Rectal smooth muscle tissue (tissue), 1 donor: ENCODE measurements around the gene PIGW.

Experiments
- H3K27ac ChIP-seq: one replicate; pipeline ENCODE4 v1.7.0; 2013; ENCODE audit warnings: low read depth, low read length, inconsistent platforms
- H3K27me3 ChIP-seq: one replicate; pipeline ENCODE4 v1.7.0; 2013; ENCODE audit warnings: low read length; ENCODE audit not compliant: control insufficient read depth, insufficient read depth
- H3K36me3 ChIP-seq: one replicate; pipeline ENCODE4 v1.7.0; 2013; ENCODE audit warnings: low read length; ENCODE audit not compliant: control insufficient read depth, insufficient read depth
- H3K4me1 ChIP-seq: one replicate; pipeline ENCODE4 v1.7.0; 2013; ENCODE audit warnings: low read length; ENCODE audit not compliant: control insufficient read depth, insufficient read depth
- H3K4me3 ChIP-seq: one replicate; pipeline ENCODE4 v1.7.0; 2013; ENCODE audit warnings: low read length
- H3K9ac ChIP-seq: one replicate; pipeline ENCODE4 v1.7.0; 2013; ENCODE audit warnings: low read length

Gene PIGW

DNA sequence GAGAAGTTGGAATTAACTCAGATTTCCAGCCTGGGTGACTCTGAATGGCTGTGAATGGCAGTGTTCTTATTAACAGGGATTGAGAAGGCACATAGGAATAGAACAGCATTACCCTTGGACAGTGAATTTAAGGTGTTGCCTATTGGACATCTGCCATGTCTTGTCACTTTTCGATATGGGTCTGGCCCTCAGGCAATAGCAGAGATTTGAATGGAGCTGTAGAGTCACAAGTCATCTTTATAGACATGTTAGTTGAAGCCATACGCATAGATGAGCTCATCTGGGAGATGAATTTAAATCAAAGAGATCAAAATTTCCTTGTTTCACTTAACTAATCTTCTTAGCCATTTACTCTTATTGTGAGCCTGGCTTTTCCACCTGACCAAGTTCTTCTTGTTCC is 42.0 kb downstream of the PIGW start:
- H3K4me1 ChIP-seq: no peaks in the 10 kb centered on the region
- no peak overlapping the region for H3K27ac ChIP-seq
- H3K9ac ChIP-seq: no peak overlapping the region
- no peaks in the 10 kb centered on the region for H3K27me3 ChIP-seq
- peaks cover 22% of the 10 kb centered on the region for H3K36me3 ChIP-seq
- no peak overlapping the region for H3K4me3 ChIP-seq

DNA sequence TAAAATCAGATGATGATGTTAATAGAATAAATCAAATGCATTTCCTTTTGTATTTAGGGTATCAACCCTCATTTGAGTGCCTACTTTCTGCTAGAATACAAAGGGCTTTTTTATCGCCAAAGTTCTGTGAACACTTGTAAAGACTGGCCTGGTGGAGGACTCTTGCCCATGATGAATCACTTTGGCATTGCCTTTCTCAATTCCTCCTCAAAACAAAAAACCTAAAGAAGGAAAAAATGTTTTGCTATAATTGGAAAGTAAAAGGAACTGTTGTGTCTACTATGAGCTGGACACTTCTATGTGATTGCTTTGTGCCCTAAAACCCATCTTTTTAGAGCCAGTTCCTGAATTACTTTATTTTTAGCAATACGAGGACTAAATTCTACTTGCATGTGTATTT is 43.9 kb downstream of the PIGW start:
- no peaks in the 10 kb centered on the region for H3K4me1 ChIP-seq
- H3K36me3 ChIP-seq: peaks cover 22% of the 10 kb centered on the region
- no peak overlapping the region for H3K9ac ChIP-seq
- H3K4me3 ChIP-seq: no peak overlapping the region
- no peaks in the 10 kb centered on the region for H3K27me3 ChIP-seq
- H3K27ac ChIP-seq: no peak overlapping the region

DNA sequence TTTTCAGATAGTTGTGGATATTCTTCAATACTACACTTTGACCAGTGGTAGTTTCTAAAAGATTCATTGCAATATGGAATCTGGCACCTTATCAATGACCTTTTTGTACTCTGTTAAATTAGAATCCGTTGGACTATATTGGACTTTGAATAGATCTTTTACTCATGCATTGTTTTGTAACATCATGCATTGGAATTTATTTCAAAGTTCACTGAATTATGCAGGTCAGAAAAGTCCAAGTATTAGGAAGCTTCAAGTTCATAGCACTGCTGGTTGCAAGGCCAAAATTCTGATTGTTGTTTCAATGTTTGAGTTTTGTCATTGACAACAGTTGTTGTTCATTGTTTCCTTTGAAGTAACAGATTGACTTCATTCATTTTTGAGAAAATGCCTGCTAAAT is 49.0 kb downstream of the PIGW start:
- peaks cover 27% of the 10 kb centered on the region for H3K36me3 ChIP-seq
- no peak overlapping the region for H3K9ac ChIP-seq
- H3K27ac ChIP-seq: no peak overlapping the region
- H3K4me1 ChIP-seq: no peaks in the 10 kb centered on the region
- H3K4me3 ChIP-seq: no peak overlapping the region
- no peaks in the 10 kb centered on the region for H3K27me3 ChIP-seq

DNA sequence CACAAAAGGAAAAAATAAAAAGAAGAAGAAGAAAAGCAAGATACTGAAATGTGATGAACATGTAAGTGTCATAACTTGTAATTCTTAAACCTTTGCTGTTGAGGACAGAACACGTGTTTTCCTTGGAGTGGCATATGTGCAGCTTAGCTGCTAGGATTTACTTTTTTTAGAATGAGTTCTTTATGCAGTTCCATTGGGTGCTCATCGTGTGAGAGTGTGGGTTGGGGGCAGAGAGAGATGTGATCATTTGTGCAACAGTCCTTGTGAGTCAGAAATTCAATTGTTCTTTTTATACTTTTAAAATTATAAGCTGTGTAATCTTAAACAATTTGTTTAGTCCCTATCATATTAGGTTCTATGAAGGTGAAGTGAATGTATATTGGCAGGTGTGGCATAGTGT is 51.4 kb downstream of the PIGW start:
- peaks cover 20% of the 10 kb centered on the region for H3K36me3 ChIP-seq
- no peaks in the 10 kb centered on the region for H3K4me1 ChIP-seq
- no peak overlapping the region for H3K4me3 ChIP-seq
- H3K9ac ChIP-seq: no peak overlapping the region
- no peak overlapping the region for H3K27ac ChIP-seq
- no peaks in the 10 kb centered on the region for H3K27me3 ChIP-seq
